Ovary (tissue), 3 donors: ENCODE measurements around the gene ECE2.

Source experiments
- CTCF ChIP-seq, 3 donors: fragments of 450-650 bp in 2 of 3; fragments of 200-600 bp in 1 of 3; IDR thresholded peaks; one replicate each; pipeline versions ENCODE4 v1.5.1 to v1.8.0; 2016 to 2022; ENCODE audit warnings: antibody characterized with exemption in 3 of 3, mild to moderate bottlenecking in 1 of 3
- EP300 ChIP-seq: sonication (generic); formaldehyde crosslinking; IDR thresholded peaks from one replicate; pipeline ENCODE4 v1.6.1; 2017; ENCODE audit warnings: antibody characterized with exemption
- POLR2A ChIP-seq: fragments of 450-650 bp; IDR thresholded peaks from one replicate; pipeline ENCODE4 v1.6.1; 2017; ENCODE audit warnings: antibody characterized with exemption, mild to moderate bottlenecking, moderate library complexity
- donor health status: DM: no; HTN: no; CAD: no.

DNA sequence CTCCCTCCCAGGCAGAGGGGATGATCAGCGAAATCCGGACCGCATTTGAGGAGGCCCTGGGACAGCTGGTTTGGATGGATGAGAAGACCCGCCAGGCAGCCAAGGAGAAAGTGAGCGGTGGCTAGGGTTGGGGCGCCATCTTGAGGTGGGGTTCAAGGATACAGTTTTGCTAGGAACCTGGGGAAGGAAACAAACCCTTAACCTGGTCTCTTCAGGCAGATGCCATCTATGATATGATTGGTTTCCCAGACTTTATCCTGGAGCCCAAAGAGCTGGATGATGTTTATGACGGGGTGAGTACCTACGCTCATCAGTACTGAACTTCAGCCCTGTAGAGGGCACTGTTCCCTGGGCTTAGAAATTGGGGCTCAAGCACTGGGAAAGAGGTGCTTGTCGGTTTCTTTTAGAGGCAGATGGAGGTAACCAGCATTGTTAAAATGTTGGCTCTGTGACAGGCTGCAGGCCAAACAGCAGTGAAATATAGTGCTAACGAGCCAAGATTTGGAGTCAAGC is 13.7 kb downstream of the ECE2 start:
- TF ChIP-seq CTCF (IDR thresholded peaks at IDR 0.05) (peak in 1 of 3 donors; percentile 14), POLR2A (no peak), EP300 (no peak)
